Body of pancreas (tissue), 4 donors: ENCODE data around the gene FAM114A1. TPM values are rescaled to one million over a fixed set of nuclear protein-coding genes. Genes with fewer than 3 reads are reported as not detected.

Experiments used
- ATAC-seq: fragments of 150-250 bp; one replicate; pipeline ENCODE4 v1.9.1; 2016
- DNase-seq, 4 donors: peaks; one replicate each; pipeline ENCODE4 v3.0.0-alpha.2; 2019
- H3K27ac ChIP-seq, 4 donors: fragments of 200-600 bp; sonication (generic); 1 replicate in 3 of 4; 2 replicates in 1 of 4; pipeline versions ENCODE4 v1.5.1 to v1.6.1; 2016 to 2019; ENCODE audit warnings: mild to moderate bottlenecking in 1 of 4, mixed read lengths in 1 of 4, moderate library complexity in 1 of 4
- H3K27me3 ChIP-seq, 2 donors: fragments of 200-600 bp; sonication (generic); one replicate each; pipeline ENCODE4 v1.6.0; 2016; ENCODE audit warnings: mild to moderate bottlenecking in 1 of 2
- H3K36me3 ChIP-seq, 2 donors: fragments of 200-600 bp; sonication (generic); replicated peaks in 1 of 2; 2 replicates each; pipeline ENCODE4 v1.5.1; 2016; ENCODE audit warnings: low read depth in 2 of 2; ENCODE audit not compliant: insufficient read depth in 1 of 2
- H3K4me1 ChIP-seq: fragments of 200-600 bp; sonication (generic); one replicate; pipeline ENCODE4 v1.6.0; 2016
- H3K4me3 ChIP-seq, 2 donors: fragments of 200-600 bp; sonication (generic); 1 replicate in 1 of 2; 2 replicates in 1 of 2; pipeline ENCODE4 v1.5.1; 2016 to 2019
- H3K9me3 ChIP-seq, 3 donors: fragments of 200-600 bp; sonication (generic); 1 replicate in 2 of 3; 2 replicates in 1 of 3; pipeline ENCODE4 v1.5.1; 2016
- POLR2A ChIP-seq, 3 donors: fragments of 450-650 bp; IDR thresholded peaks; one replicate each; pipeline ENCODE4 v1.6.1; 2016; ENCODE audit warnings: antibody characterized with exemption in 3 of 3, mild to moderate bottlenecking in 2 of 3
- WGBS, 2 donors: methylation state at CpG; one replicate each; pipeline ENCODE4 v1.1.5; 2017; 5-methylcytosine and 5-hydroxymethylcytosine counted together
- intact Hi-C: fragments of 100-400 bp; cut with DNase I; formaldehyde crosslinking; loops from one replicate; pipeline ENCODE4 v1.15.1; 2023
- total RNA-seq, 2 donors: library from RNA; depleted of rRNA; stranded (reverse); fragments of >200 nt; gene quantifications; one replicate each; pipeline ENCODE4 v1.1.0, GENCODE V29; 2016
- TF ChIP-seq, protein P1 (sequence below), 7 experiments: fragments of 450-650 bp in 4 of 7; fragments of 200-600 bp in 3 of 7; sonication (generic) in 3 of 7; IDR thresholded peaks; one replicate each; pipeline ENCODE4 v1.5.1; 2016 to 2019; ENCODE audit warnings: antibody characterized with exemption in 7 of 7

The FAM114A1 gene
- total RNA-seq, 2 donors from 2014 or later: 30.6 to 43.2 TPM

DNA sequence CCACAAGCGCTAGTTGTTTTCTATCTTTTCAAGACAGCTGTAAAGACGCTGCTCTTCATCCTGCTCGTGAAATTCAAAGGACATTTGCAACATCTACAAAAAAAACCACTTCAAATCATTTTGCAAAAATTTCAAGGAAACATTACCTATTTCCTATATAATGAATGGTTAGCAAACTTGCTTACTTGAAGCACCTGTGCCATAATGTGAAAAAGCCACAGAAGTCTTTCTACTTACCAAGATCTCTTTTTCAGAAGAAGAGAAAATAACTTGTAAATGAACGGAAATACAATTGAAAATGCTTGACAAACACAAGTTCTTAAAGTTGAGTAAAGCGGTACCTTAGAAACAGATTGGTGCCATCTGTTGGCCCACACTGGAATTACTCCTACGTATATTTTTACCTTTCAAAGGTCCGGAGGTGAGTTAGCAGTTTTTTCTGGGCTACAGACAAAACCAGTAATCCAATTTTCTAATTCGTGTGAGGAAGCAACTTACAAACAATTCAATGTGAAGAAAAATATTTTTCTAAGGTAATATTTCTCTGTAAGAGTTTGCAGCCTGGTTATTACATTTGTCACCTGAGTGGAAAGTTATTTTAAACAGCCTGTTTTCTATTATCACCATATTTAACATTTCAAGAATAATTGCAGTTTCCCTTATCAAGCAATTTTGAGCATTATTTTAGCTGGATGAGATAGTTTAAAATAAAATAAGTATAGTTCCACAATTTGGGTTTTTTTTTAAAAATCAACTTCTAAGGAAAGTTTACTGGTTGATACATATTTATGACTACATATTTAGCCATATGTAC lies 10.9 kb upstream of the FAM114A1 start, which contains the start of gene TLR6:
Gene TLR6 (minus strand): TSS at position 294 of the 814 bp plus-strand sequence. CDS start 27,344 bp downstream, outside the sequence.
- ATAC-seq: peak; percentile 84
- 8 to 14% methylated on average over 8 of the region's 8 CpGs for WGBS, 2 donors
- Histone ChIP-seq H3K4me3 (no peak within 1 kb of the TSS), H3K9me3 (no peaks in the 10 kb centered on the region), H3K4me1 (peaks cover 6% of the 10 kb centered on the region), H3K36me3 (no peaks in the 10 kb centered on the region), H3K27me3 (no peaks in the 10 kb centered on the region), H3K27ac (peak within 1 kb of the TSS in 2 of 4 donors; percentile 29 to 74)
- intact Hi-C loops: no loop called here
- DNase-seq: peak; percentile 77 to 82 (median 80)
- TF ChIP-seq, protein P1, sequence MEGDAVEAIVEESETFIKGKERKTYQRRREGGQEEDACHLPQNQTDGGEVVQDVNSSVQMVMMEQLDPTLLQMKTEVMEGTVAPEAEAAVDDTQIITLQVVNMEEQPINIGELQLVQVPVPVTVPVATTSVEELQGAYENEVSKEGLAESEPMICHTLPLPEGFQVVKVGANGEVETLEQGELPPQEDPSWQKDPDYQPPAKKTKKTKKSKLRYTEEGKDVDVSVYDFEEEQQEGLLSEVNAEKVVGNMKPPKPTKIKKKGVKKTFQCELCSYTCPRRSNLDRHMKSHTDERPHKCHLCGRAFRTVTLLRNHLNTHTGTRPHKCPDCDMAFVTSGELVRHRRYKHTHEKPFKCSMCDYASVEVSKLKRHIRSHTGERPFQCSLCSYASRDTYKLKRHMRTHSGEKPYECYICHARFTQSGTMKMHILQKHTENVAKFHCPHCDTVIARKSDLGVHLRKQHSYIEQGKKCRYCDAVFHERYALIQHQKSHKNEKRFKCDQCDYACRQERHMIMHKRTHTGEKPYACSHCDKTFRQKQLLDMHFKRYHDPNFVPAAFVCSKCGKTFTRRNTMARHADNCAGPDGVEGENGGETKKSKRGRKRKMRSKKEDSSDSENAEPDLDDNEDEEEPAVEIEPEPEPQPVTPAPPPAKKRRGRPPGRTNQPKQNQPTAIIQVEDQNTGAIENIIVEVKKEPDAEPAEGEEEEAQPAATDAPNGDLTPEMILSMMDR (IDR thresholded peaks at IDR 0.05): peak; percentile 21 to 83 (median 70)
- TF ChIP-seq POLR2A (IDR thresholded peaks at IDR 0.05): no peak

DNA sequence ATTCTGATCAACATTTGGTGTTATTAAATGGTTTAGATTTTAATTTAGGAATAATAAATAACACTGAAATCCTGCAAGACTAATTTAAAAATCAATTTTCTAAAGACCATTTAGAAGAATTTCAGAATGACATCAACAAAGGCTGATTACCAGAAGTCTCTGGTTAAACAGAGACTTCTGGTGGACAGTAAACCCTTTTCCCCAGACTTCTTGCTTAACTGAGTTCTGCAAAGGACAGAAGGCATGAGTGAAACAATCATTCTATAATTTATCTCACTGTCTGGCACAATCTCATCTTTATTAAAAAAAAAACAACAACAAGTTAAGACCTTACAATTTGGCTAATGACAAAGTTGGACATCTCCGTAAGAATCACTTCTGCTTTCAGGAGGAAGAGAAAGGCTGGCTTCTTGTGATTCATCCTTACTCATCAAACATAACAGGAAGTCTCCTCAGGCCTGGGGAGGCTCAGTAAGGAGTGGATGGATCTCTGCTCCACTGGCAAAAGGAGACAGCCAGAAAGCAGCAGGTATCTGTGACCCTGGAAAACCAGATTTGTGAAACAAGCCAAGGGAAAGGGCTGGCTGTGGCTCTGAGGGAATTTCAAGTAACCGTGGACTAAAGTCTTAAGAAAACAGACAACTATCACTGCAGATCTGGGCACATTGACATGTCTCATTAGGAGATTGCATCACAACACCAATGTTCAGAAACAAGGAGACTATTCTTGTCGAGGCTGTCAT lies 10.1 kb upstream of the FAM114A1 start:
- intact Hi-C loops: no loop called here
- H3K4me3 ChIP-seq: no peak overlapping the region
- peaks cover 6% of the 10 kb centered on the region for H3K4me1 ChIP-seq
- ATAC-seq: peak; percentile 49
- TF ChIP-seq, protein P1 (IDR thresholded peaks at IDR 0.05): no peak
- TF ChIP-seq POLR2A (IDR thresholded peaks at IDR 0.05): peak in 1 of 3 donors; percentile 22
- H3K27ac ChIP-seq: peak overlapping the region in 1 of 4 donors; percentile 74
- H3K27me3 ChIP-seq: no peaks in the 10 kb centered on the region
- no peaks in the 10 kb centered on the region for H3K9me3 ChIP-seq
- peak in 1 of 4 donors; percentile 61 for DNase-seq
- H3K36me3 ChIP-seq: no peaks in the 10 kb centered on the region
- 30 to 61% methylated on average over 3 of the region's 3 CpGs for WGBS, 2 donors

DNA sequence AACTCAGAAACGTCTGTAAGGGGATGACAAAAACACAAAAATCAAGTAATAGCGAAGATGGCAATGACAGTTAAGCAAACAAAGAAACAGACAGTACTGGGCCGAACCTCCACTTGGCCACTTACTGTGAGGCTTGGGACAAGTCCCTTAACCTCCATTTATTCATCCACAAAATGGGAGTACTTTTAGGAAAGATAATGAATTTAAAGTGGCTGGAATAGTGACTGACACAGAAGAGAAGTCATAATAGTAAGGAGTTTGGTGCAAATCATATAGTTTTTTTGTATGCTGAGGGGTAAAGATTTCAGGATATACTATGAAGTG lies 9.5 kb upstream of the FAM114A1 start:
- Histone ChIP-seq H3K36me3 (no peaks in the 10 kb centered on the region), H3K27ac (peak overlapping the region in 1 of 4 donors; percentile 74), H3K9me3 (no peaks in the 10 kb centered on the region), H3K27me3 (no peaks in the 10 kb centered on the region), H3K4me3 (no peak overlapping the region), H3K4me1 (peaks cover 6% of the 10 kb centered on the region)
- no peak for TF ChIP-seq POLR2A (IDR thresholded peaks at IDR 0.05)
- TF ChIP-seq, protein P1 (IDR thresholded peaks at IDR 0.05): no peak
- WGBS, 2 donors: 61 to 73% methylated on average over 3 of the region's 3 CpGs
- intact Hi-C loops: no loop called here
- DNase-seq: peak in 1 of 4 donors; percentile 11
- no peak for ATAC-seq

DNA sequence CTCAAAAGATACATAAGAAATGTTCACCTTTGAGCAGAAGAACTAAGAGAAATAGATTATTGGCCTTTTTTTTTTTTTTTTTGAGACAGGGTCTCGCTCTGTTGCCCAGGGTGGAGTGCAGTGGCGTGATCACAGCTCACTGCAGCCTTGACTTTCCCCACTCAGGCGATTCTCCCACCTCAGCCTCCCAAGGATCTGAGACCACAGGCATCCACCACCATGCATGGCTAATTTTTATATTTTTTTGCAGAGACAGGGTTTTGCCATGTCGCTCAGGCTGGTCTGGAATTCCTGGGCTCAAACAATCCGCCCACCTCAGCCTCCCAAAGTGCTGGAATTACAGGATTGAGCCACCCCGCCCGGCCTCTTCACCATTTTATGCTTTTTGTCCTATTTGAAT lies 8.1 kb upstream of the FAM114A1 start:
- TF ChIP-seq, protein P1 (IDR thresholded peaks at IDR 0.05): no peak
- TF ChIP-seq POLR2A (IDR thresholded peaks at IDR 0.05): no peak
- 92 to 95% methylated on average over 7 of the region's 7 CpGs for WGBS, 2 donors
- intact Hi-C loops: no loop called here
- H3K4me1 ChIP-seq: peaks cover 6% of the 10 kb centered on the region
- DNase-seq (no peak), ATAC-seq (no peak)
- no peaks in the 10 kb centered on the region for H3K9me3 ChIP-seq
- H3K4me3 ChIP-seq: no peak overlapping the region
- H3K27ac ChIP-seq: no peak overlapping the region
- no peaks in the 10 kb centered on the region for H3K36me3 ChIP-seq
- H3K27me3 ChIP-seq: no peaks in the 10 kb centered on the region
